ENCODE data around the gene IGF1R. TPM values are rescaled to one million over a fixed set of nuclear protein-coding genes. Genes with fewer than 3 reads are reported as not detected.

The IGF1R gene
- total and polyA plus RNA-seq, 2 of the 8 experiments (the other 6 are each of a cell fraction or from before 2014, with no cell fraction given), result 32.9 to 109 TPM

GRCh38 chr15:98983334-98983733 is 335.0 kb downstream of the IGF1R start:
- no peak overlapping the region for H4K5ac ChIP-seq (ENCODE audit: insufficient read length, low read depth, low read length)
- no peak overlapping the region for H2AK5ac ChIP-seq (ENCODE audit: low read depth, low read length)
- no peaks in the 10 kb centered on the region for H3K79me1 ChIP-seq (ENCODE audit: low read depth, low read length)
- H3K14ac ChIP-seq (ENCODE audit: insufficient read length), result no peak overlapping the region
- H3K4ac ChIP-seq (replicated peaks; ENCODE audit: insufficient read length, low read depth, low read length), result no peak overlapping the region
- no peaks in the 10 kb centered on the region for H3K27me3 ChIP-seq (replicated peaks in 1 of 4; ENCODE audit: control insufficient read depth in 3 of 4, extremely low read depth in 1 of 4, insufficient read depth in 3 of 4, low read length in 3 of 4)
- no peak overlapping the region for H3K4me3 ChIP-seq (ENCODE audit: extremely low read depth in 1 of 4, insufficient read depth in 2 of 4, low read depth in 3 of 4, low read length in 4 of 4)
- no peak overlapping the region for H4K8ac ChIP-seq (ENCODE audit: extremely low read depth, insufficient read depth, low read length)
- no peak overlapping the region for H3K23ac ChIP-seq (ENCODE audit: insufficient read length)
- no peak overlapping the region for H3K56ac ChIP-seq (replicated peaks; ENCODE audit: insufficient read length, low read depth, low read length)
- H2BK20ac ChIP-seq (ENCODE audit: low read length), result no peak overlapping the region
- WGBS, 2 experiments (ENCODE audit: extremely low coverage in 1 of 2, insufficient coverage in 1 of 2, insufficient read length in 1 of 2, insufficient replicate concordance in 2 of 2, low coverage in 1 of 2, low lambda C conversion rate in 2 of 2, missing lambda C conversion rate in 1 of 2), result 90% methylated on average over 2 of the region's 2 CpGs; no CpG with 5 or more reads in 1 of the 2 experiments
- H3K9ac ChIP-seq (replicated peaks in 1 of 4; ENCODE audit: extremely low read depth in 1 of 4, low read depth in 3 of 4, low read length in 3 of 4), result no peak overlapping the region
- H4K91ac ChIP-seq (replicated peaks; ENCODE audit: insufficient read length, low read length), result no peak overlapping the region
- no peaks in the 10 kb centered on the region for H3K23me2 ChIP-seq (ENCODE audit: low read depth, low read length)
- H3K36me3 ChIP-seq (ENCODE audit: control insufficient read depth in 2 of 4, insufficient read depth in 4 of 4, low read length in 3 of 4), result no peaks in the 10 kb centered on the region
- no peak overlapping the region for H3K4me2 ChIP-seq (ENCODE audit: insufficient read depth in 1 of 2, low read depth in 2 of 2, low read length in 2 of 2)
- no peak overlapping the region for H2BK12ac ChIP-seq (ENCODE audit: low read depth, low read length)
- no peak overlapping the region for H2BK120ac ChIP-seq (replicated peaks; ENCODE audit: low read depth, low read length)
- H2AFZ ChIP-seq (ENCODE audit: low read length), result no peak overlapping the region
- no peak for FAIRE-seq
- no peak overlapping the region for H2BK15ac ChIP-seq (ENCODE audit: low read length)
- H2BK5ac ChIP-seq (ENCODE audit: low read depth, low read length), result no peak overlapping the region
- no peaks in the 10 kb centered on the region for H4K20me1 ChIP-seq (replicated peaks in 1 of 2; ENCODE audit: control insufficient read depth in 1 of 2, insufficient read depth in 2 of 2, low read length in 2 of 2)
- no peak overlapping the region for H3K18ac ChIP-seq (ENCODE audit: extremely low read depth, low read length)
- peaks cover 10 to 21% of the 10 kb centered on the region in 2 experiments; a peak in 3 of 4 replicates for H3K9me3 ChIP-seq (ENCODE audit: insufficient read depth in 2 of 2, low read depth in 1 of 2, low read length in 1 of 2)
- H3K27ac ChIP-seq (ENCODE audit: low read depth, low read length), result no peak overlapping the region
- CTCF ChIA-PET (ENCODE audit: partially characterized antibody), result interaction anchor here (0.9 to 1.5 kb wide), 3 partner anchors 51 to 93 kb away, joined by 3 to 4 read pairs (median 3); no protein-coding TSS in a partner anchor
- TF ChIP-seq HDAC2 (IDR thresholded peaks at IDR 0.05; ENCODE audit: borderline replicate concordance in 1 of 2, low read depth in 2 of 2, low read length in 2 of 2) (no peak), BACH1 (IDR thresholded peaks at IDR 0.05; ENCODE audit: low read length) (no peak), TAF7 (optimal IDR thresholded peaks at IDR 0.05; ENCODE audit: borderline replicate concordance, low read depth, low read length) (no peak), TAF1 (IDR thresholded peaks at IDR 0.05; ENCODE audit: low read depth, low read length) (no peak), SIRT6 (IDR thresholded peaks at IDR 0.05; ENCODE audit: low read length) (no peak), YY1 (IDR thresholded peaks at IDR 0.05; ENCODE audit: low read depth, low read length) (no peak), GABPA (IDR thresholded peaks at IDR 0.05; ENCODE audit: borderline replicate concordance, insufficient read depth, low read length) (no peak), BCL11A (IDR thresholded peaks at IDR 0.05; ENCODE audit: low read depth in 2 of 2, low read length in 2 of 2) (no peak), SIN3A (conservative IDR thresholded peaks at IDR 0.05 in 1 of 2, IDR thresholded peaks at IDR 0.05 in 1 of 2; ENCODE audit: low read depth in 1 of 2, low read length in 2 of 2) (no peak), RAD21 (IDR thresholded peaks at IDR 0.05 in 1 of 2, conservative IDR thresholded peaks at IDR 0.05 in 1 of 2; ENCODE audit: low read depth in 2 of 2, low read length in 2 of 2) (no peak), NANOG (IDR thresholded peaks at IDR 0.05; ENCODE audit: insufficient read depth, low read depth, low read length, poor library complexity, severe bottlenecking) (no peak), SIX5 (IDR thresholded peaks at IDR 0.05; ENCODE audit: low read depth, low read length) (no peak), CREB1 (IDR thresholded peaks at IDR 0.05) (no peak)
- no peaks in the 10 kb centered on the region for H3K4me1 ChIP-seq (replicated peaks in 1 of 4; ENCODE audit: control insufficient read depth in 3 of 4, insufficient read depth in 4 of 4, low read length in 3 of 4)
- POLR2A ChIA-PET (ENCODE audit: partially characterized antibody), result no interaction called here
- peak in 1 of 2 experiments; percentile 14 for DNase-seq (ENCODE audit: low read depth in 1 of 2, low spot score in 2 of 2)
- no peaks in the 10 kb centered on the region for H3K79me2 ChIP-seq (ENCODE audit: control insufficient read depth in 1 of 2, insufficient read depth in 2 of 2, low read length in 2 of 2)
